ENCODE results near the gene SYT3. TPM values are rescaled to one million over a fixed set of nuclear protein-coding genes. Genes with fewer than 3 reads are reported as not detected.

SYT3 gene
- total and polyA plus RNA-seq, 2 of the 8 experiments (the other 6 are each of a cell fraction or from before 2014, with no cell fraction given), result 6.7 to 17.3 TPM

GRCh38 chr19:50678323-50678722 lies 38.6 kb upstream of the SYT3 start:
- CTCF ChIA-PET (ENCODE audit: partially characterized antibody), result no interaction called here
- Histone ChIP-seq H2AK5ac (ENCODE audit: low read depth, low read length) (peak overlapping the region; percentile 65; the same call in 1 of the 2 replicates), H3K9ac (replicated peaks in 1 of 4; ENCODE audit: extremely low read depth in 1 of 4, low read depth in 3 of 4, low read length in 3 of 4) (no peak overlapping the region), H4K91ac (replicated peaks; ENCODE audit: insufficient read length, low read length) (peak overlapping the region; percentile 52), H3K27ac (ENCODE audit: low read depth, low read length) (no peak overlapping the region), H3K4ac (replicated peaks; ENCODE audit: insufficient read length, low read depth, low read length) (no peak overlapping the region), H4K5ac (ENCODE audit: insufficient read length, low read depth, low read length) (no peak overlapping the region), H3K9me3 (ENCODE audit: insufficient read depth in 2 of 2, low read depth in 1 of 2, low read length in 1 of 2) (no peaks in the 10 kb centered on the region), H3K4me3 (ENCODE audit: extremely low read depth in 1 of 4, insufficient read depth in 2 of 4, low read depth in 3 of 4, low read length in 4 of 4) (no peak overlapping the region), H3K14ac (ENCODE audit: insufficient read length) (no peak overlapping the region), H2AFZ (ENCODE audit: low read length) (no peak overlapping the region), H3K4me2 (ENCODE audit: insufficient read depth in 1 of 2, low read depth in 2 of 2, low read length in 2 of 2) (0 out of 4 replicates have a peak overlapping the region, but pooled peaks of 1 of the 2 experiments have one; percentile 47), H4K8ac (ENCODE audit: extremely low read depth, insufficient read depth, low read length) (no peak overlapping the region), H3K56ac (replicated peaks; ENCODE audit: insufficient read length, low read depth, low read length) (no peak overlapping the region), H2BK20ac (ENCODE audit: low read length) (peak overlapping the region; percentile 93; the same call in 1 of the 2 replicates), H2BK12ac (ENCODE audit: low read depth, low read length) (peak overlapping the region; percentile 44; the same call in 1 of the 2 replicates), H3K23me2 (ENCODE audit: low read depth, low read length) (peaks cover 3% of the 10 kb centered on the region), H4K20me1 (replicated peaks in 1 of 2; ENCODE audit: control insufficient read depth in 1 of 2, insufficient read depth in 2 of 2, low read length in 2 of 2) (no peaks in the 10 kb centered on the region), H3K23ac (ENCODE audit: insufficient read length) (no peak overlapping the region), H2BK120ac (replicated peaks; ENCODE audit: low read depth, low read length) (no peak overlapping the region), H2BK15ac (ENCODE audit: low read length) (peak overlapping the region; percentile 72; the same call in 1 of the 2 replicates), H3K79me1 (ENCODE audit: low read depth, low read length) (no peaks in the 10 kb centered on the region), H2BK5ac (ENCODE audit: low read depth, low read length) (peak overlapping the region; percentile 79; the same call in 1 of the 2 replicates), H3K18ac (ENCODE audit: extremely low read depth, low read length) (no peak overlapping the region), H3K27me3 (replicated peaks in 1 of 4; ENCODE audit: control insufficient read depth in 3 of 4, extremely low read depth in 1 of 4, insufficient read depth in 3 of 4, low read length in 3 of 4) (peaks cover 1 to 30% (median 28%) of the 10 kb centered on the region in 4 experiments), H3K79me2 (ENCODE audit: control insufficient read depth in 1 of 2, insufficient read depth in 2 of 2, low read length in 2 of 2) (no peaks in the 10 kb centered on the region), H3K4me1 (replicated peaks in 1 of 4; ENCODE audit: control insufficient read depth in 3 of 4, insufficient read depth in 4 of 4, low read length in 3 of 4) (peaks cover 0 to 10% (median 5%) of the 10 kb centered on the region in 4 experiments; a peak in 4 of 7 replicates), H3K36me3 (ENCODE audit: control insufficient read depth in 2 of 4, insufficient read depth in 4 of 4, low read length in 3 of 4) (no peaks in the 10 kb centered on the region)
- FAIRE-seq, result no peak
- POLR2A ChIA-PET (ENCODE audit: partially characterized antibody), result interaction anchor here (0.7 to 2.0 kb wide), 2 partner anchors 11 to 12 kb away, joined by 3 to 4 read pairs; no protein-coding TSS in a partner anchor
- TF ChIP-seq E2F6 (IDR thresholded peaks at IDR 0.05) (no peak), JUND (IDR thresholded peaks at IDR 0.05; ENCODE audit: low read length) (no peak), ASH2L (IDR thresholded peaks at IDR 0.05; ENCODE audit: low read length) (no peak)
- 71% methylated on average over 3 of the region's 3 CpGs; no CpG with 5 or more reads in 1 of the 2 experiments for WGBS, 2 experiments (ENCODE audit: extremely low coverage in 1 of 2, insufficient coverage in 1 of 2, insufficient read length in 1 of 2, insufficient replicate concordance in 2 of 2, low coverage in 1 of 2, low lambda C conversion rate in 2 of 2, missing lambda C conversion rate in 1 of 2)
- no peak for DNase-seq (ENCODE audit: low read depth in 1 of 2, low spot score in 2 of 2)

Measured in H1 (cell line).